Measurements from ENCODE around the gene DNAJA2. TPM values are rescaled to one million over a fixed set of nuclear protein-coding genes. Genes with fewer than 3 reads are reported as not detected.
"Not testable (repeated sequence)": the region's sequence is repeated elsewhere in the genome, so short reads cannot be mapped to it uniquely, and the experiment has no call there.

DNAJA2 gene
- total and polyA plus RNA-seq, 8 donors, result 13.0 to 26.6 (median 21.7) TPM

- ATAC-seq, result no peak
- no peak for FAIRE-seq
- no peak for DNase-seq
- no peaks in the 10 kb centered on the region for H3K36me3 ChIP-seq
- no peak overlapping the region for H3K4me3 ChIP-seq
- intact Hi-C loops (cut with DNase I), result loop anchor here in 1 of 3 donors (10.0 kb wide), 1 partner anchor 1216 kb away; no protein-coding TSS in a partner anchor
- no peak overlapping the region for H3K27ac ChIP-seq
- no peaks in the 10 kb centered on the region for H3K4me1 ChIP-seq
- 60 to 69% methylated on average over 4 of the region's 4 CpGs for WGBS, 2 donors
- TF ChIP-seq CTCF (IDR thresholded peaks at IDR 0.05), result no peak
- H3K27me3 ChIP-seq, result no peaks in the 10 kb centered on the region
- no peaks in the 10 kb centered on the region for H3K9me3 ChIP-seq
Observed at GRCh38 chr16:46948548-46949166, 24.8 kb downstream of the DNAJA2 start.

DNA sequence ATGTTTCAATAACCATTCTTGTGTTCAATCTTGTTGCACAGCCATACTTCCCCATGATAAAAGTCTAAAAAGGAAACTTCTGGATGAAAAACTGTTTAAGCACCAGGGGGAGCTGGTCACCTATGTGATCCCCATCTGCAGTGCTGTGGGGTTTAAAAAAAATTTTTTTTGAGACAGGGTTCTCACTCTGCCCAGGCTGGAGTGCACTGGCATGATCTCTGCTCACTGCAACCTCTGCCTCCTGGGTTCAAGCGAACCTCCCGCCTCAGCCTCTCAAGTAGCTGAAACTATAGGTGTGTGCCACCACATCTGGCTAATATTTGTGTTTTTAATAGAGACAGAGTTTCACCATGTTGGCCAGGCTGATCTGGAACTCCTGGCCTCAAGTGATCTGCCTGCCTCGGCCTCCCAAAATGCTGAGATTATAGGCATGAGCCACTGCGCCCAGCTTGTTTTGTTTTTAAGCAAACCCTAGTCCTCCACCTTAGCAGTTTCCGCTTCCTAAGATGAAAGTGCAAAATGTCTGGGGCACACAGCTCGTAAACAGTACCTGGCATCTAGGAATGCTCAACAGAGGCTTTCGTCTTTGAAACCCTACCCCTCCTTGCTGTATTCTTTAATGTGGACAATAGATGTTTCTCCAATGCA, 25.4 kb downstream of the DNAJA2 start:
- peak in 2 of 4 donors; percentile 18 to 24 for TF ChIP-seq CTCF (IDR thresholded peaks at IDR 0.05)
- intact Hi-C loops (cut with DNase I), result loop anchor here in 1 of 3 donors (10.0 kb wide), 1 partner anchor 1217 kb away; no protein-coding TSS in a partner anchor
- H3K9me3 ChIP-seq, result no peaks in the 10 kb centered on the region
- ATAC-seq, result peak; percentile 46 to 87 (median 86)
- H3K27ac ChIP-seq, result no peak overlapping the region
- 79 to 81% methylated on average over 7 of the region's 7 CpGs for WGBS, 2 donors
- DNase-seq, result no peak
- H3K27me3 ChIP-seq, result no peaks in the 10 kb centered on the region
- H3K4me3 ChIP-seq, result no peak overlapping the region
- no peak for FAIRE-seq
- no peaks in the 10 kb centered on the region for H3K4me1 ChIP-seq
- H3K36me3 ChIP-seq, result no peaks in the 10 kb centered on the region

GRCh38 chr16:46944713-46945112, 28.8 kb downstream of the DNAJA2 start:
- WGBS, 2 donors, result 90 to 92% methylated on average over 8 of the region's 8 CpGs
- not testable (repeated sequence) for H3K4me3 ChIP-seq, FAIRE-seq, H3K36me3 ChIP-seq, DNase-seq, H3K9me3 ChIP-seq, H3K4me1 ChIP-seq, H3K27me3 ChIP-seq, ATAC-seq, H3K27ac ChIP-seq
- intact Hi-C loops (cut with DNase I), result loop anchor here in 1 of 3 donors (10.0 kb wide), 1 partner anchor 1220 kb away; no protein-coding TSS in a partner anchor

DNA sequence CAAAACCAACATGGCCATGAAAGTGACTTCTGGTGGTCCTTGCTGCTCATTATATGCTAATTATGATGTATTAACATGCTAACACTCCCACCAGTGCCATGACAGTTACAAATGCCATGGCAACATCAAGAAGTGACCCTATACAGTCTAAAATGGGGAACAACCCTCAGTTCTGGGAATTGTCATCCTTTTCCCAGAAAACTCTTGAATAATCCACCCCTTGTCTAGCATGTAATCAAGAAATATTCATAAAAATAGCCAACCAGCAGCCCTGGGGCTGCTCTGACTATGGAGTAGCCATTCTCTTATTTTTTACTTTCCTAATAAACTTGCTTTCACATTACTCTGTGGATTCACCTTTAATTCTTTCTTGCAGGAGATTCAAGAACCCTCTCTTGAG, 35.9 kb downstream of the DNAJA2 start:
- Histone ChIP-seq H3K27me3 (no peaks in the 10 kb centered on the region), H3K9me3 (no peaks in the 10 kb centered on the region), H3K27ac (no peak overlapping the region), H3K36me3 (no peaks in the 10 kb centered on the region), H3K4me3 (no peak overlapping the region), H3K4me1 (no peaks in the 10 kb centered on the region)
- FAIRE-seq (no peak), ATAC-seq (no peak), DNase-seq (no peak)
- TF ChIP-seq CTCF (IDR thresholded peaks at IDR 0.05), result no peak
- intact Hi-C loops (cut with DNase I), result no loop called here

DNA sequence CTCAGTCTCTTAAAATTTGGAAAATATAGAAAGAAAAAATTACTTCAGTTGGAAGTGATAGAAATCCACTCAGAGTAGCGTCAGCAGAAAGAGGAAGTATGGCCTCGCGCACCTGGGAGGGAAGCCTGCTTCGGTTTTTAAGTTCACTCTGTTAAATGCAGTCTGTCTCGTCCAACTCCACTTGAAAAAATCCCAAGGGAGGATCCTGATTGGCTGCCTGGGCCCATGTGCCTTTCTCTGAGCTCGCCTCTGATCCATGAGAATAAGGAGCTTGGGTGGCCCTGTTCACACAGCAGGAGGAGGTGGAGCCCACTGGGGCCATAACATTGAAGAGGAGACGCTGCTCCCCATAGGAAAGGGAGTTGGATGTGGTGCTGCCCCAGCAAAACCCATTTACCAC, 40.7 kb downstream of the DNAJA2 start:
- intact Hi-C loops (cut with DNase I), result no loop called here
- Histone ChIP-seq H3K4me1 (no peaks in the 10 kb centered on the region), H3K27ac (no peak overlapping the region), H3K9me3 (no peaks in the 10 kb centered on the region), H3K4me3 (no peak overlapping the region), H3K27me3 (no peaks in the 10 kb centered on the region), H3K36me3 (peaks cover 0 to 25% (median 17%) of the 10 kb centered on the region in 3 donors)
- peak in 1 of 6 donors; percentile 29 for DNase-seq
- 52% methylated on average over 7 of the region's 7 CpGs for WGBS, 2 donors
- no peak for FAIRE-seq
- ATAC-seq, result peak in 2 of 4 donors; percentile 36 to 56
- no peak for TF ChIP-seq CTCF (IDR thresholded peaks at IDR 0.05)

All from pancreas (tissue), 10 donors.